Neural progenitor cell (in vitro differentiated cells): Measurements from ENCODE around the gene TCF25. TPM values are rescaled to one million over a fixed set of nuclear protein-coding genes. Genes with fewer than 3 reads are reported as not detected.

Experiments
- DNase-seq: peaks from one replicate; pipeline ENCODE4 v3.0.0-alpha.2; 2016; ENCODE audit warnings: low spot score
- H2AFZ ChIP-seq: fragments of 200-600 bp; sonication (generic); replicated peaks from 2 replicates; pipeline ENCODE4 v1.6.1; 2016; ENCODE audit warnings: antibody characterized with exemption
- H3F3A ChIP-seq: fragments of 200-600 bp; sonication (generic); 2 replicates; pipeline ENCODE4 v1.6.1; 2016; ENCODE audit warnings: antibody characterized with exemption, low read depth
- H3K27ac ChIP-seq: fragments of 200-600 bp; sonication (generic); 2 replicates; pipeline ENCODE4 v1.5.1; 2016; ENCODE audit warnings: mild to moderate bottlenecking
- H3K27me3 ChIP-seq: fragments of 200-600 bp; sonication (generic); 2 replicates; pipeline ENCODE4 v1.6.1; 2016; ENCODE audit warnings: mild to moderate bottlenecking, moderate library complexity
- H3K36me3 ChIP-seq: fragments of 200-600 bp; sonication (generic); 2 replicates; pipeline ENCODE4 v1.5.1; 2016
- H3K4me1 ChIP-seq: fragments of 200-600 bp; sonication (generic); 2 replicates; pipeline ENCODE4 v1.6.1; 2016; ENCODE audit warnings: mixed run types
- H3K4me2 ChIP-seq: fragments of 200-600 bp; sonication (generic); 2 replicates; pipeline ENCODE4 v1.6.1; 2016
- H3K4me3 ChIP-seq: fragments of 200-600 bp; sonication (generic); 2 replicates; pipeline ENCODE4 v1.5.1; 2016
- H3K79me2 ChIP-seq: fragments of 200-600 bp; sonication (generic); 2 replicates; pipeline ENCODE4 v1.6.1; 2016; ENCODE audit warnings: low read depth
- H3K9ac ChIP-seq: fragments of 200-600 bp; sonication (generic); 2 replicates; pipeline ENCODE4 v1.6.1; 2016
- H3K9me3 ChIP-seq: fragments of 200-600 bp; sonication (generic); 2 replicates; pipeline ENCODE4 v1.5.1; 2016; ENCODE audit warnings: low read depth
- H4K20me1 ChIP-seq: fragments of 200-600 bp; sonication (generic); 2 replicates; pipeline ENCODE4 v1.6.1; 2016; ENCODE audit warnings: low read depth
- H3K27ac Mint-ChIP-seq: 3 replicates; pipeline ENCODE4 v1.8.0; 2021; ENCODE audit warnings: mixed read lengths
- H3K27me3 Mint-ChIP-seq: 2 replicates; pipeline ENCODE4 v1.8.0; 2022; ENCODE audit warnings: low read depth, mild to moderate bottlenecking, inconsistent platforms, moderate library complexity, mixed read lengths; ENCODE audit not compliant: insufficient read depth
- H3K36me3 Mint-ChIP-seq: 3 replicates; pipeline ENCODE4 v1.8.0; 2021; ENCODE audit warnings: mixed read lengths
- H3K4me1 Mint-ChIP-seq: 3 replicates; pipeline ENCODE4 v1.8.0; 2021; ENCODE audit warnings: mixed read lengths
- H3K4me3 Mint-ChIP-seq: 3 replicates; pipeline ENCODE4 v1.8.0; 2021; ENCODE audit warnings: mild to moderate bottlenecking, moderate library complexity, mixed read lengths
- H3K9me3 Mint-ChIP-seq: 3 replicates; pipeline ENCODE4 v1.8.0; 2020; ENCODE audit warnings: mixed read lengths
- EZH2 ChIP-seq: fragments of 200-600 bp; sonication (generic); IDR thresholded peaks from 2 replicates; pipeline ENCODE4 v1.6.1; 2017; ENCODE audit warnings: antibody characterized with exemption, mild to moderate bottlenecking, moderate library complexity
- EZH2phosphoT487 ChIP-seq: fragments of 200-600 bp; sonication (generic); IDR thresholded peaks from 2 replicates; pipeline ENCODE4 v1.6.1; 2017; ENCODE audit warnings: antibody characterized with exemption
- total RNA-seq: library from RNA; depleted of rRNA; stranded (reverse); fragments of >200 nt; gene quantifications from 2 replicates; pipeline ENCODE4 v1.2.3, GENCODE V29; 2015; ENCODE audit warnings: low replicate concordance
- TF ChIP-seq, protein P1 (sequence below): fragments of 200-600 bp; sonication (generic); IDR thresholded peaks from 2 replicates; pipeline ENCODE4 v1.5.1; 2017; ENCODE audit warnings: antibody characterized with exemption, mild to moderate bottlenecking

Gene TCF25
- total RNA-seq, 1 donor from 2014 or later, result 95.6 TPM

DNA sequence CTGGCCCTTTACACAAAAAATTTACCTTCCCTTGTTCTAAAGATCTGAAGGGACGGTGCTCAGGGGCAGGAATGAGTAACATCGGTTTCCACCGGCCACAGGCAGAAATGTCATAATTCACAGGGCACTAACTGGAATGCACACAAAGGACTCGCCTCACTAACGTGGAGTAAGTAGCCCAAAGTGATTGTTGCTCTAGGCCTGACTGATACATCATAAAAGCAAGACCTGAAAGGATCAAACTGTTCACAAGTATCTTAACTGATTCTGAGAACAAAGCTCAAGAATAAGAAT is 8.9 kb upstream of the TCF25 start:
- H3K79me2 ChIP-seq, result no peaks in the 10 kb centered on the region
- Mint-ChIP-seq H3K4me3 (no peak overlapping the region), H3K4me1 (peaks cover 6% of the 10 kb centered on the region), H3K27ac (no peak overlapping the region), H3K27me3 (peaks cover 2% of the 10 kb centered on the region), H3K9me3 (peaks cover 5% of the 10 kb centered on the region), H3K36me3 (peaks cover 27% of the 10 kb centered on the region)
- peaks cover 4% of the 10 kb centered on the region for H4K20me1 ChIP-seq
- no peak overlapping the region for H3K4me2 ChIP-seq
- peaks cover 4% of the 10 kb centered on the region for H3K36me3 ChIP-seq
- H2AFZ ChIP-seq, result no peak overlapping the region
- no peak for DNase-seq
- H3K27ac ChIP-seq, result no peak overlapping the region
- no peak overlapping the region for H3K9ac ChIP-seq
- no peaks in the 10 kb centered on the region for H3K27me3 ChIP-seq
- H3K4me1 ChIP-seq, result no peaks in the 10 kb centered on the region
- H3K9me3 ChIP-seq, result peaks cover 5% of the 10 kb centered on the region
- TF ChIP-seq, protein P1, sequence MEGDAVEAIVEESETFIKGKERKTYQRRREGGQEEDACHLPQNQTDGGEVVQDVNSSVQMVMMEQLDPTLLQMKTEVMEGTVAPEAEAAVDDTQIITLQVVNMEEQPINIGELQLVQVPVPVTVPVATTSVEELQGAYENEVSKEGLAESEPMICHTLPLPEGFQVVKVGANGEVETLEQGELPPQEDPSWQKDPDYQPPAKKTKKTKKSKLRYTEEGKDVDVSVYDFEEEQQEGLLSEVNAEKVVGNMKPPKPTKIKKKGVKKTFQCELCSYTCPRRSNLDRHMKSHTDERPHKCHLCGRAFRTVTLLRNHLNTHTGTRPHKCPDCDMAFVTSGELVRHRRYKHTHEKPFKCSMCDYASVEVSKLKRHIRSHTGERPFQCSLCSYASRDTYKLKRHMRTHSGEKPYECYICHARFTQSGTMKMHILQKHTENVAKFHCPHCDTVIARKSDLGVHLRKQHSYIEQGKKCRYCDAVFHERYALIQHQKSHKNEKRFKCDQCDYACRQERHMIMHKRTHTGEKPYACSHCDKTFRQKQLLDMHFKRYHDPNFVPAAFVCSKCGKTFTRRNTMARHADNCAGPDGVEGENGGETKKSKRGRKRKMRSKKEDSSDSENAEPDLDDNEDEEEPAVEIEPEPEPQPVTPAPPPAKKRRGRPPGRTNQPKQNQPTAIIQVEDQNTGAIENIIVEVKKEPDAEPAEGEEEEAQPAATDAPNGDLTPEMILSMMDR, result no peak
- TF ChIP-seq EZH2phosphoT487 (no peak), EZH2 (no peak)
- no peaks in the 10 kb centered on the region for H3F3A ChIP-seq
- H3K4me3 ChIP-seq, result no peak overlapping the region

DNA sequence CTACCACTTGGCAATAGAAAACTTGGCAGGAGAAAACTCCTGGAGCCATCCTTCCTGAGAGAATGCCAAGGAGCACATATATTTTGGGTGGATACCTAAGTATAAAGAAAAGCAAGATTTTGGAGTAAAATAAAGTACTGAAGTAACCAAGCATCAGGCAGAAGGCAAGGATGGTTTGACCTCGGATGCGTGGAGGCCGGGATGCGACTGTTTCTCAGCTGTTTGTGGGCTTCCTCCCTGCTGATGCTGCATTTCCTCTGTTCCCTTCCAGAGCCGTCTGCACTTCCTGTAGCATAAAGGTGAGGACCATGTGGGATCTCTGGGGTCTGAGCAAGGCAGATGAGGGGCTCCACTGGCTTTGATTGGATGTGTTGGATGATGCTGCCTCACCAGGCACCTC is 5.5 kb upstream of the TCF25 start:
- peaks cover 4% of the 10 kb centered on the region for H3K36me3 ChIP-seq
- no peak overlapping the region for H3K4me3 ChIP-seq
- no peak overlapping the region for H3K27ac ChIP-seq
- no peak overlapping the region for H3K4me2 ChIP-seq
- Mint-ChIP-seq H3K4me1 (peaks cover 3% of the 10 kb centered on the region), H3K9me3 (peaks cover 5% of the 10 kb centered on the region), H3K4me3 (no peak overlapping the region), H3K27ac (no peak overlapping the region), H3K36me3 (peaks cover 22% of the 10 kb centered on the region), H3K27me3 (peaks cover 2% of the 10 kb centered on the region)
- H3K4me1 ChIP-seq, result no peaks in the 10 kb centered on the region
- no peaks in the 10 kb centered on the region for H4K20me1 ChIP-seq
- no peak for DNase-seq
- peaks cover 5% of the 10 kb centered on the region for H3K9me3 ChIP-seq
- no peaks in the 10 kb centered on the region for H3K27me3 ChIP-seq
- TF ChIP-seq EZH2 (no peak), EZH2phosphoT487 (no peak)
- TF ChIP-seq, protein P1, result no peak
- H3K9ac ChIP-seq, result no peak overlapping the region
- no peaks in the 10 kb centered on the region for H3K79me2 ChIP-seq
- no peak overlapping the region for H2AFZ ChIP-seq
- H3F3A ChIP-seq, result peaks cover 7% of the 10 kb centered on the region

DNA sequence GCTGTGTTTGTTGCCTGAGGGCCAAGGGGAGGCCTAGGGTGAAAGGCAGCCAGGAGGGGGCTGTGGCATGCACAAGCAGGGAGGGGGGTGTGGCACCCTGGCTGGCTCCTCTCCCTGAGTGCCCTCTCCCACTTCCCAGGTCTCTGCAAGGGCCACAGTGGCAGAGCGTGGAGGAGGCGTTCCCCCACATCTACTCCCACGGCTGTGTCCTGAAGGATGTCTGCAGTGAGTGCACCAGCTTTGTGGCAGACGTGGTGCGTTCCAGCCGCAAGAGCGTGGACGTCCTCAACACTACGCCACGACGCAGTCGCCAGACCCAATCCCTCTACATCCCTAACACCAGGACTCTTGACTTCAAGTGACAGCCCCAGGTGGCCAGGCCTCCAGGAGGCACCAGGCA is 3.5 kb upstream of the TCF25 start:
- peaks cover 5% of the 10 kb centered on the region for H3K9me3 ChIP-seq
- H3K36me3 Mint-ChIP-seq, result peaks cover 16% of the 10 kb centered on the region
- peaks cover 4% of the 10 kb centered on the region for H3K27me3 Mint-ChIP-seq
- H3K27ac ChIP-seq, result no peak overlapping the region
- no peak overlapping the region for H3K27ac Mint-ChIP-seq
- peaks cover 5% of the 10 kb centered on the region for H3K79me2 ChIP-seq
- no peaks in the 10 kb centered on the region for H4K20me1 ChIP-seq
- no peak for DNase-seq
- no peak overlapping the region for H3K9ac ChIP-seq
- peaks cover 5% of the 10 kb centered on the region for H3K9me3 Mint-ChIP-seq
- no peak overlapping the region for H2AFZ ChIP-seq
- no peak overlapping the region for H3K4me3 Mint-ChIP-seq
- H3K4me3 ChIP-seq, result no peak overlapping the region
- peaks cover 10% of the 10 kb centered on the region for H3K4me1 Mint-ChIP-seq
- peaks cover 25% of the 10 kb centered on the region for H3F3A ChIP-seq
- H3K4me1 ChIP-seq, result no peaks in the 10 kb centered on the region
- no peaks in the 10 kb centered on the region for H3K27me3 ChIP-seq
- no peak overlapping the region for H3K4me2 ChIP-seq
- peaks cover 6% of the 10 kb centered on the region for H3K36me3 ChIP-seq
- no peak for TF ChIP-seq EZH2
- no peak for TF ChIP-seq EZH2phosphoT487
- TF ChIP-seq, protein P1, result no peak

DNA sequence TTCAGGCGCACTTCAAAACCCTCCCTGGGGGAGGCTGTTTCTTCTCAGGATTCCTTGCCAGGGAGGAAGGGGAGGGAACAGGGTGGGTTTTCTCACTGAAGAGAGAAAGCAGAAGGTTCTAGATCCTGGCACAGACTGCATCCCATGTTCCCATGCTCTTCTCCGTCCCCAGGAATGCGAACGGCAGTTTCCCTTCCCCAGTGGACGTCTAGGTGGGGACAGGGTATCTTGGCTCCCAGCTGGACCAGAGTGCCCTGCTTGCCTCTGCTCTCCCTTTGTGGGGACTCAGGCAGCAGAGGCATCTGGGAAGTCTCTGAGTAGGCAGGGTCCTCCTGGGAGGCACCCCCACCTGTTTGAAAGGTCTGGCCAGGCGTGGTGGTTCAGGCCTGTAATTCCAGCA is 3.0 kb upstream of the TCF25 start:
- no peak overlapping the region for H3K27ac ChIP-seq
- DNase-seq, result no peak
- H3K27me3 ChIP-seq, result no peaks in the 10 kb centered on the region
- peaks cover 10% of the 10 kb centered on the region for H3K36me3 ChIP-seq
- H3K9me3 ChIP-seq, result peaks cover 5% of the 10 kb centered on the region
- no peak overlapping the region for H3K4me2 ChIP-seq
- H3K36me3 Mint-ChIP-seq, result peaks cover 17% of the 10 kb centered on the region
- H3K4me1 Mint-ChIP-seq, result peaks cover 14% of the 10 kb centered on the region
- no peak overlapping the region for H3K9ac ChIP-seq
- H3K4me3 ChIP-seq, result no peak overlapping the region
- H2AFZ ChIP-seq, result no peak overlapping the region
- peaks cover 10% of the 10 kb centered on the region for H3K79me2 ChIP-seq
- H3K27ac Mint-ChIP-seq, result no peak overlapping the region
- H3F3A ChIP-seq, result peaks cover 29% of the 10 kb centered on the region
- H3K4me1 ChIP-seq, result no peaks in the 10 kb centered on the region
- H3K4me3 Mint-ChIP-seq, result no peak overlapping the region
- peaks cover 6% of the 10 kb centered on the region for H3K9me3 Mint-ChIP-seq
- TF ChIP-seq EZH2phosphoT487 (no peak), EZH2 (no peak)
- TF ChIP-seq, protein P1, result no peak
- no peaks in the 10 kb centered on the region for H4K20me1 ChIP-seq
- H3K27me3 Mint-ChIP-seq, result peaks cover 4% of the 10 kb centered on the region
